A549 treated with Hydrocortisone at 1 μM for 4 hours (cell line): ENCODE data around the gene KDM2A. TPM values are rescaled to one million over a fixed set of nuclear protein-coding genes. Genes with fewer than 3 reads are reported as not detected.

Experiments used
- total RNA-seq: library from RNA; stranded (reverse); fragments of 200-300 nt; extraction: Qiagen RNA extraction; gene quantifications from 5 replicates; pipeline ENCODE4 v1.2.3, GENCODE V29; 2022

KDM2A gene
- total RNA-seq: 42.3 to 51.2 TPM (median 43.7 TPM) in 5 replicates

DNA sequence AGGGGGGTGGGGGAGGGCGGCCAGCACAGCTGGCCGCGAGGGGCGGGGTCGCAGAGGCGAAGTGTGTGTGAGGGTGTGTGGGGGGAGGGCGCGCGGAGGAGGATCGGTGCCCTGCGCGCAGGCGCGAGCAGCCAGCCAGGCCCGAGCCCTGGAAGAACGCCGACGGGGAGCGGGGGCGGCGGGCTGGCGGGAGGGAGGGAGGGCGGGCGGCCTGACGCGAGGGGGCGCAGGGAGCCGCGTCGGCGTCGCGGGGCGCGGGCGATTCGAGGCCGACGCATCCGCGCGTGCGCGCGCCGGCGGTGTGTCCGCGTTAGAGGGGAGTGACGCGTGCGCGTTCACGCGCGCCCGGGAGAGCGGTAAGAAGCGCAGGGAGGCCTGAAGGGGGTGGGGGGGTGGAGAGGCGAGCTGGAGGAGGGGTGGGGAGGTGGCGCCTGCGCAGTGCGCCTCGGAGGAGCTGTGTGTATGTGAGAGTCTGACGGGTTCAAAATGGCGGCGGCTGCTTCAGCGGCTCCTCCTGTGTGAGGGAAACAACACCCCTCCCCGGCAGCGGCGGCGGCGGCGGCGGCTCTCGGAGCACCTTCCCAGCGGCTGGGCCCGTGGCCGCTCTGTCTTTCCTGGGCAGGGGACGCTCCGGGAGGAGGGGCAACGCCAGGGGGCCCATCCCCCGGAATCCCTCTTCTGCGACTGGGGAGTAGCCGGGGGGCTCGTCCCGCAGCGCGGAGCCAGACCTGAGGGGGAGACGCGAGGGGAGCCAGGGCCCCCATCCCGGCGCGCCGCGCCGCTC is at the start of gene KDM2A:
Gene KDM2A (plus strand): TSS at position 463 of the 784 bp plus-strand sequence. CDS start 2,054 bp downstream, outside the sequence.

DNA sequence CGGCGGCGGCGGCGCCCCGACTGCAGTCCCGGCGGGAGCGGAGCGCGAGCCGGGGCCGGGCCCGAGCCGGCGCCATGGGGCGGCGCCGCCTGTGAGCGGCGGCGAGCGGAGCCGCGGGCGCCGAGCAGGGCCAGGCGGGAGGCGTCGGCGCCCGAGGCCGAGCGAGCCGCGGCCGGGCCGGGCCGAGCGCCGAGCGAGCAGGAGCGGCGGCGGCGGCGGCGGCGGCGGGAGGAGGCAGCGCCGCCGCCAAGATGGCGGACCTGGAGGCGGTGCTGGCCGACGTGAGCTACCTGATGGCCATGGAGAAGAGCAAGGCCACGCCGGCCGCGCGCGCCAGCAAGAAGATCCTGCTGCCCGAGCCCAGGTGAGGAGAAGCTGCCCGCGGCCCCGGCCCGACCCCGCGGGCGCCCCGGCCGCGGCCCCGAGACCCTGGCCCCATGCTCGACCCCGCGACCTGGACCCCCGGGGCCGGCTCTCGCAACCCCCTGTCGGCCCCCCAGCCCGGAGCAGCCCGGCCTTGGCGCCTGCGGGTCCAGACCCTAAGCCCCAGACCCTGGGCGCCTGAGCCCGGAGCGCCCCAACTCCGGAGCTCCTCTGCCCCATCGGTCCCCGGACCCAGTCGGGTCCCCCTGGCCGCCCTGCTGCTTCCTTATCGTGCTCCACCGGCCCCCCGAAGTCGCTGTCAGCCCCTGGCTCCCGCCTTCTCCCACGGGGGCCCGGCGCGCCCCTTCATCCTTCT is 147.6 kb downstream of the KDM2A start, which contains the start of gene GRK2:
Gene GRK2 (plus strand): TSS at position 25 of the 739 bp plus-strand sequence. CDS start 227 bp downstream, at position 252.

DNA sequence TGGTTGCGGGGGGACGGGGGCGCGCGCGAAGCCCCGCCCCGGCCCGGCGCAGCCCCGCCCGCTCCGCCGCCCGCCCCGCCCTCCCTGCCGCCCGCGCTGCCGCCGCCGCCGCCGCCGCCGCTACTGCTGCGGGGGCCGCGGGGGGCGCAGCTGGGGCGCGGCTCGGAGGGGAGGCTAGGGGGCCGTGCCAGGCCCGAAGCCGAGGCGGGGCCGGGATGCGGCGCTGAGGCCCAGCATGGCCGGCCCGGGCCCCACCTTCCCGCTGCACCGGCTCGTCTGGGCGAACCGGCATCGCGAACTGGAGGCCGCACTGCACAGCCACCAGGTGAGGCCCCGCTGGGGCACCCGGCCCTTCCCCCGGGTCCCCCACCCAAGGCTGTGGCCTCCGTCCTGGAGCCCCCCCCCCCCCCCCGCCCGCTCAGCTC is 170.2 kb downstream of the KDM2A start, which contains the start of gene ANKRD13D:
Gene ANKRD13D (plus strand): TSS at position 78 of the 425 bp plus-strand sequence. CDS start 158 bp downstream, at position 236.

DNA sequence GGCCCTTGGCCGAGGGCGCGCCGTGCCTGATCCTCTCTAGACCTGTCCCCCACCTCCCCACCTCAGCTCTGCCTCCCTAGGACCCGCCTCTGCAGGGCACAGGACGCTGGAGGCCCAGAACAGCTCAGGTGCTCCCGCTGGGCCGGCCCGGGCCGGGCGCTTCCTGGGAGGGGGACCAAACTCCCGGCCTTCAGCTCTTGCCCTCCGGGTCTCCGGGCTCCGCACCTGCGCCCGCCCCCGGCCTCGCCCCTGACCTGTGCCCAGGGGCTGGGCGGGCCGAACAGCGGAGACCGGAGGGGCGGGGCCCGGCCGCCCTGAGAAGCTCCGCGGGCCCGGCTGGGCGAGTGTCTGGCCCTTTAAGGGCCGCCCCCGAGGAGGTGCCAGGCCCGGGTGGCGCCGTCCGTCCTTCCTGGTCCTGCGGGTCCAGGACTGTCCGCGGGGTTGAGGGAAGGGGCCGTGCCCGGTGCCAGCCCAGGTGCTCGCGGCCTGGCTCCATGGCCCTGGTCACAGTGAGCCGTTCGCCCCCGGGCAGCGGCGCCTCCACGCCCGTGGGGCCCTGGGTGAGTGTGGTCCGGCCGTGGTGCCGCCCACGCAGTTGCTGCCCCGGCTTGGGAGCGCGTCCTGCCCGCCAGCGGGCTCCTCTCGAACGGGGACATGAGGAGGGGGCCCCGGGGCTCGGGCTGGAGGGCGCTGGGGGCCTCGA is 184.2 kb downstream of the KDM2A start, which contains the start of gene SSH3:
Gene SSH3 (plus strand): TSS at position 399 of the 703 bp plus-strand sequence. CDS start 96 bp downstream, at position 495.

Other genes with a start within 250 kb of the KDM2A start
- 32.4 to 42.9 TPM (median 38.0 TPM) in 5 replicates for gene PC, start 160.9 kb upstream of the KDM2A start, total RNA-seq
- 45.5 to 81.5 TPM (median 70.4 TPM) in 5 replicates for gene C11orf86, start 144.0 kb upstream of the KDM2A start, total RNA-seq
- 18.1 to 22.6 TPM (median 22.2 TPM) in 5 replicates for gene SYT12, start 96.1 kb upstream of the KDM2A start, total RNA-seq
- 33.3 to 54.8 TPM (median 44.0 TPM) in 5 replicates for gene RHOD, start 62.4 kb upstream of the KDM2A start, total RNA-seq
- 34.1 to 36.3 TPM (median 34.1 TPM) in 5 replicates for gene GRK2, start 147.2 kb downstream of the KDM2A start, total RNA-seq
- 20.8 to 26.3 TPM (median 21.8 TPM) in 5 replicates for gene ANKRD13D, start 170.0 kb downstream of the KDM2A start, total RNA-seq
- gene SSH3, start 184.3 kb downstream of the KDM2A start, total RNA-seq: 19.1 to 27.8 TPM (median 20.9 TPM) in 5 replicates
- gene POLD4, start 234.3 kb downstream of the KDM2A start, total RNA-seq: 182 to 235 TPM (median 222 TPM) in 5 replicates